Endometrial microvascular endothelial cells (primary cell): Measurements from ENCODE around the gene RPRML. TPM values are rescaled to one million over a fixed set of nuclear protein-coding genes. Genes with fewer than 3 reads are reported as not detected.
"Not testable (repeated sequence)": the region's sequence is repeated elsewhere in the genome, so short reads cannot be mapped to it uniquely, and the experiment has no call there.

ENCODE experiments used
- in situ Hi-C: cut with HindIII; loops from 2 replicates; pipeline ENCODE4 v1.10.0; 2017; ENCODE audit warnings: low sequenced_read_pairs, low pct_unique_long_range_greater_than_20kb; ENCODE audit errors: inconsistent ontology term
- total RNA-seq: library from RNA; depleted of rRNA; stranded (reverse); fragments of >200 nt; gene quantifications from one replicate; pipeline ENCODE4 v1.2.3, GENCODE V29; 2015; ENCODE audit errors: inconsistent ontology term

The RPRML gene
- total RNA-seq, 1 donor from 2014 or later: not detected

DNA sequence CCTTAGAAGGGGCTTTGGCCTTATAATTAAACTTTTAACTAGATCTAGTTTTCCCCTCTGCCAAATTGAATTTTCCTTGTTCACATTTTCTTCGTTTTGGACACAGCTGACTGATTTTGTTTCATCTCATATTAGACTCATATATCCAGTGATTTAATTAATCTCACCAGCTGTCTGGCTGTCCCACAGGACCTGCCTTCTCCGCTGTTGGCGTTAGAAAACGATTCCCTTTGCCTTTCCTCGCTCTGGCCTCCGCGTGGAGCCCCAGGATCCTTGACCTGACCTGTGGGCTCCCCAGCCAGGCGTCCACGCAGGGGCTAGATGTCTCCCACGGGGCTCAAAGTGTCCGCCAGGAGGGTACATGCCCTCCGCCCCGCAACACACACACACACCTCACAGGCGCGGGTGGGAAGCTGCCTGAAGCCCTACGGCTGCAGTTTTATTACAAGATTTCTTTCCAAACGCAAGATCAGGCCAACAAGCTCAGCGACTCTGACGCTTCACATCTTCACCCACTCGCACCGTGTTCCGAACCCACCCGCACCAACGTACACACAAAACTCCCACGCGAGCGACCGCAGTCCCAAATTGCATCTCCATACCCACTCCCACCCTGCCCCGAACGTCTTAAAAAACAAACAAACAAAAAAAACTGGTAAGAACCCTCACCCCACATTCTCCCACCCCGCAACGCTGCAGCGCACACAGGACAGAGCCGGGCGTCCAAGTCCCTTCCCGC, 1.1 kb downstream of the RPRML start:
- in situ Hi-C loops: no loop called here

- in situ Hi-C loops: no loop called here
Measured at GRCh38 chr17:46977348-46977747, 1.7 kb downstream of the RPRML start.

GRCh38 chr17:46976626-46977270, 2.3 kb downstream of the RPRML start:
- in situ Hi-C loops: no loop called here

GRCh38 chr17:46975287-46975686, 3.8 kb downstream of the RPRML start:
- in situ Hi-C loops: no loop called here

- in situ Hi-C loops: no loop called here
Measured at GRCh38 chr17:46974086-46974485, 5.0 kb downstream of the RPRML start.

DNA sequence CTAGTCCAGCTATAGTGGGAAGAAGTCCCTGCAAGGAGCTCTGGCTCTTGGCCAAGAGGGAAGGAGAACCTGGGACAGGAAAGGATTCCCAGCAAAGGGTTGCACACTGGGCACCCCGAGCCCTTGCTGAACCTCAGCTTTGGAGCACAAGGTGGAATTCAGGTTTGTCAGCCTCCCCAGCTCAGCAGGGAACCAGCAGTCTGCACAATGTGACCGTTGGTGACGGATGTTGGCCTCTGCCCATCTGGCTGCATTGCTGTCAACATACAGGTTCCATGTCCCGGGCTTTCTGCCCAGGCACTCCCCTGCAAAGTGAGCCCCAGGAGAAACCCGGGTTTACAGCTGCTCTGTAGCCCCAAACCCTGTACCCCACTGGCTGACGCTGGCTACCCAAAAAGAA, 6.7 kb downstream of the RPRML start:
- in situ Hi-C loops: no loop called here

GRCh38 chr17:46971647-46972300, 7.3 kb downstream of the RPRML start:
- in situ Hi-C loops: no loop called here

- in situ Hi-C loops: no loop called here
Measured at GRCh38 chr17:46968896-46969295, 10.2 kb downstream of the RPRML start.

DNA sequence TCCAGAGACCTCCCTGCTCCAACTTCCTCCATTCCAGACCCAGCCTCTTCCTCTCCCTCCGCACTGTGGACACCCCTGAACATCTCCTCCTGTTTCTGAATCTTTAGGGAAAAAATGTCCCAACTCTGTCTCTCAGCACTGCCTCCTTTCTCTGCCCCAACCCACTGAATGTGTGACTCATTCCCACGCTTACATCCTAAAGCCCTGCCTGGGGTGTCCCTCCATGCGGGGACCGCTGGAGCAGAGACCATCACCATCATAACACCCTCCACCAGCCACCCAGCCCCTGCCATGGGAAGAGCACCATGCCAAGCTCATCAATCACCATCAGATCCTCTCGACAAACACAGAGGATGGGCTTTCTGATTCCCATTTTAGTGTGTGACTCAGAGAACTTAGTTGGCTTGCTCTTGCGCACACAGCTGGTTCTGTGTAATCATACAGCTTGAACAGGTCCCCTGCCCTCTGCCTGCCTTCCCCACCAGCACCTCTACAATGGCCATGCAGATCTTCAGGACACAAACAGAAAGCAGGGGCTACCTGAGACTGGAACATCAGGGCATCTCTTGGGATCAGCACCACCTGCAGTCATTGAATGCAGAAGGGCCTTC, 10.7 kb downstream of the RPRML start:
- in situ Hi-C loops: no loop called here

DNA sequence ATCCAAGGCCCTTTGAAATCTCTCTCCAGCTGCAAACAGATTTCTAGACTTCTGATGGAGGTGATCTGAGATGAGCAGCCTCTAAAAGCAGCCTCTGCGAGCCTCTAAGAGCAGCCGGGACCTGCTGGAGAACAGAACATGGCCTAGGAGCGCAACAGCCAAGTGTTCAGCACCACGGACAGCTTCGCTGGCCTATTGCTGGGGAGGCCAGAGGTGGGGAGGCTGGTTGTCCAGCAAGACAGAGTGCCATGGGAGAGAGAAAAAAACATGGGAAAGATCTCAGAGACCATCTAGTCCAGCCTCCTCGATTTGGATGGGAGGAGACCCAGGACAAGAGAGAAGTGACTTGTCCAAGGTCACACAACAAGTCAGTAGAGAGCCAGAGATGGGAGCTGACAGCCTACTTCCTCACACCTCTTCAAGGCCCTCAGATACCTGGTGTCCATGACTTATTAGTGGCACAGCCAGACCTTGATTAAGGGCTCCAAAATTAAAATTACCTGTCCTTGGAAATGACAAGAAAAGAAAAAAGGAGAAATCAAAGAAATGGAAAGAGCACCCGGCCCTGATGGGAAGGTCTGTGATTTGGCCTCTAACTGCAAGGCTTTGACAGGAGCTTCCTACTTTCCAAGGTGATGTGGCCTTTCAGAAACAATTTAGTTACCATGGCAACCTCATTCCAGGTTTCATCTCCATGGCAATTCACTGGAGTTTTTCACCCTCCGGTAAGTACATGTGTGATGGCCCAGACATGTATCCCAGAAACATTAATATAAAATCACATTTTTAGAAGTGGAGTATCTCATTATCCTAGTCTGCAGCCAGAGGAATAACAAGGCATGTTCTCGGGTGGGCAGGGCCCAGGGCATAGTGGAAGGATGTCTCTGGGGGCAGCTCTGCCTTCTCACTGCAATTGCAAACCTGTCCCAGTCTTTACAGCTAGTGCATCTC, 14.5 kb downstream of the RPRML start:
- in situ Hi-C loops: no loop called here

GRCh38 chr17:46963571-46963970, 15.5 kb downstream of the RPRML start:
- in situ Hi-C loops: no loop called here

GRCh38 chr17:46962374-46962790, 16.7 kb downstream of the RPRML start:
- in situ Hi-C loops: no loop called here

DNA sequence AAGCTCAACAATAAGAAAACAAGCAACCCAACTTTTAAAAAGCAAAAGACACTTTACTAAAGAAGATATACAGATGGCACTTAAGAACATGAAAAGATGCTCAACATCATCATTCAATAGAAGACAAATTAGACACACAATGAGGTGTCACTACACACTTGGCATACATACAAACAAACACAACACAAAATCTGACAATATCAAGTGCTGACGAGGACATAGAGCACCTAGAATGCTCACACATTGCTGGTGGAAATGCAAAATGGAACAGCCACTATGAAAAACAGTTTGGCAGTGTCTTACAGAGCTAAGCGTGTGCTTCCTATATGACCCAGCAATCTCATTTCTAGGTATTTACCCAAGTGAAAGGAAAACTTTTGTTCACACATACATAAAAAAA, 18.9 kb downstream of the RPRML start:
- in situ Hi-C loops: no loop called here

- in situ Hi-C loops: no loop called here
Measured at GRCh38 chr17:46958041-46958591, 20.9 kb downstream of the RPRML start.

DNA sequence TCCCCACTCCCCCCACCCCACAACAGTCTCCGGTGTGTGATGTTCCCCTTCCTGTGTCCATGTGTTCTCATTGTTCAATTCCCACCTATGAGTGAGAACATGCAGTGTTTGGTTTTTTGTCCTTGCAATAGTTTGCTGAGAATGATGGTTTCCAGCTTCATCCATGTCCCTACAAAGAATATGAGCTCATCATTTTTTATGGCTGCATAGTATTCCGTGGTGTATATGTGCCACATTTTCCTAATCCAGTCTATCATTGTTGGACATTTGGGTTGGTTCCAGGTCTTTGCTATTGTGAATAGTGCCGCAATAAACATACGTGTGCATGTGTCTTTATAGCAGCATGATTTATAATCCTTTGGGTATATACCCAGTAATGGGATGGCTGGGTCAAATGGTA, 25.9 kb downstream of the RPRML start:
- in situ Hi-C loops: not testable (repeated sequence)

DNA sequence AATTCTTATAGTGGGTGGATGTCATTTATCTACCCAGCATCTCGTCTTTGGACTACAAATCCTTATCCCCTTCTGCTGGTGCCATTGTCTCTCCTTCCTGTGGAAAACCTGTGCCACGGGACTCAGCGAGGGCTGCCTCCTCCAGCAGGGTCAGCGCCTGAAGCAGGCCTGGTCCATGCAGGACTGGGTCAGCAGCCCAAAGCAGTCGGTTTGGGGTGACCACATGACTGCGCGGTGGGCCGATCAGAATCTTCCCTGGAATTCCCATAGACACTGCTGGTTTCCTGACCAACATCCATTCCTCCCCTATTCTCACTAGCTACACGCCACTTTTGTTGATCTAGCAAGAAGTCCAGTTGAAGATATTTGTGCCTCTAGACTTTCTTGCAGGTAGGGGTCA, 26.9 kb downstream of the RPRML start:
- in situ Hi-C loops: no loop called here

DNA sequence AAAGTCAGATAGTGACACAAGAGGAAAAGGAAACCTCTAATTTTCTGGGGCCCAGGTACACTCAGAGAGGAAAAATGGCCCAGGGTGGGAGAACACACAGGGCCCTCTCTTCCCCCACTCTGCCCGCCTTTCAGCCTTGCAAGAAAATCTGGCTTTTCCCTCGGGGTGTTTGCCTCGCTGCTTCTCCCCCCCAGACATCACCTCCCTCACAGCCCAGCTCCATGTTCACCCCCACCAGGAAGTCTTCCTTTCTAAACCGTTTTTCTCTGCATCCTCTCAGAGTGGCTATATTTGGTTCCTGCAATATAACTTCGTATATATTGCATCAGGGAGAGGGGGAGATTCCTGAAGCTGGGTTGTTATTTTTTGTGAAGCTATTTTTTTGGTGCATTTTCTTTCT, 27.3 kb downstream of the RPRML start:
- in situ Hi-C loops: no loop called here

DNA sequence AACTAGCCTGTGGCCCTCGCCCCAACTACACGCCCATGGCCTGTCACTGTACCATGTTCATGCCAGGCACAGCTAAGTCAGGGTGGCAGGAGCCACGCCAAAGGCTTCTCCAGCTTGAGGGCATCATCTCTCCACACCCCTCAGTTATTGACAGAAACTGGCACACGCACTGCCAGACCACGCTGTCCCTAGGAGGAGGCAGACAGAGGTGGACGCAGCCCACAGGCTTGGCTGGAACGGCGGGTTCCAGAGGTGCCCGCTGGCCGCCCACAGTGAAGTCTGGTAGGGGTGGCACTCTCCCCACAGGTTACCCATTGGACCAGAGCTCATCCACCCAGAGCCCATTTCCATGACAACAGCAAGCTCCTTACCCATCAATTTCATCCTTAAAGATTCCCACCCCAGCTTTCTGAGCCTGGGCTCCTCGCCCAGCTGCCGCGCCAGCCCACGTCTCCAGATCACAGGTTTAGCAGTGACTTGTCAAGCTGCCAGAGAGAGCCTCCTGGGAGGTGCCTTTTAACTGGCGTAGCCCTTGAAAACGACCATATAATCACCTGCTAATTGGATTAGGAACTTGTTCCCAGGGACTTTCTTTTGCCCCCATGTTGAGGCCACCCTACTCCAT, 27.9 kb downstream of the RPRML start:
- in situ Hi-C loops: no loop called here
